ENCODE measurements around the gene ACACA. TPM values are rescaled to one million over a fixed set of nuclear protein-coding genes. Genes with fewer than 3 reads are reported as not detected.

The ACACA gene
- polyA plus RNA-seq, 3 donors from 2014 or later, result 3.3 to 7.0 (median 3.9) TPM

- Mint-ChIP-seq H3K27ac (peak overlapping the region in 1 of 6 donors; percentile 10), H3K27me3 (ENCODE audit: low read depth in 3 of 3) (peaks cover 0 to 2% (median 0%) of the 10 kb centered on the region in 3 donors), H3K36me3 (no peaks in the 10 kb centered on the region), H3K4me3 (no peak overlapping the region), H3K4me1 (no peaks in the 10 kb centered on the region), H3K9me3 (no peaks in the 10 kb centered on the region)
- DNase-seq, result no peak
These were observed 94.3 kb downstream of the ACACA start for GRCh38 chr17:37312137-37312923.

- Mint-ChIP-seq H3K36me3 (no peaks in the 10 kb centered on the region), H3K4me3 (no peak overlapping the region), H3K9me3 (no peaks in the 10 kb centered on the region), H3K27me3 (ENCODE audit: low read depth in 3 of 3) (peaks cover 0 to 2% (median 0%) of the 10 kb centered on the region in 3 donors), H3K27ac (no peak overlapping the region), H3K4me1 (no peaks in the 10 kb centered on the region)
- no peak for DNase-seq
These were observed 95.7 kb downstream of the ACACA start for GRCh38 chr17:37310940-37311339.

DNA sequence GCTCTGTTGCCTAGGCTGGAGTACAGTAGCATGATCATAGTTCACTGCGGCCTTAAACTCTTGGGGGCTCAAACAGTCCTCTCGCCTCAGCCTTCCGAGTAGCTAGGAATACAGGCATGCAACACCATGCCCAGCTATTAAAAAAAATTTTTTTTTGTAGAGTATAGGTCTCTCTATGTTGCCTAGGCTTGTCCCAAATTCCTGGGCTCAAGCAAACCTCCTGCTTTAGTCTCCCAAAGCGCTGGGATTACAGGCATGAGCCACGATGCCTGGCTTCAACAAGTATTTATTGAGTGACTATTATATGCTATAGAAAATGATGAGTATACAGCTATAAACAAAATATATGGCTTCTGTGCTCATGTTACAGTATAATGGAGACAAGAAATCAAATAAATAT lies 97.6 kb downstream of the ACACA start:
- H3K4me3 Mint-ChIP-seq, result no peak overlapping the region
- peaks cover 0 to 6% (median 0%) of the 10 kb centered on the region in 3 donors for H3K36me3 Mint-ChIP-seq
- H3K4me1 Mint-ChIP-seq, result no peaks in the 10 kb centered on the region
- DNase-seq, result no peak
- H3K9me3 Mint-ChIP-seq, result no peaks in the 10 kb centered on the region
- H3K27ac Mint-ChIP-seq, result no peak overlapping the region
- peaks cover 0 to 2% (median 0%) of the 10 kb centered on the region in 3 donors for H3K27me3 Mint-ChIP-seq (ENCODE audit: low read depth in 3 of 3)

DNA sequence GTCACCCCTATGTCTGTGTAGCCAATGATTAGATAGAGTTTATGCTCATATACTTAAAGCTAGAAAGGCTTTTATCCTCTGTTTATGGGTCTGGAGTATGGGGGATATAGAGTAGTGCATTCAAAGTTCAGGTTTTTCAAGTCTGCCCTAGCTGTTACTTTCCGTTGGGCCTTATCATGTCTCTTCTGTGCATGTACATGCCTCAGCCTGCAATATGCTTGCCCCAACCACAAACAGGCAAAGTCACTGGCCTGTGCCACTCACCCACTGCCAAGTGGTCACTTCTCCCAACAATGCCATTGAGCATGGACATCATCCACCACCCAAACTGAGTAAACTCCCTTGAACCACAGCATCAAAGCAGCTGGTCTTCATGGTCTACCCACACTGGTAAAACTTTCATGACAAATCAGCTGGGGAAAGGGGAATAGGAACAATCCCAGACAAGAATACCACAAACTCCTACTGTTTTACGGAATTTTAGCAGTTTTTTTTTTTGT lies 101.2 kb downstream of the ACACA start:
- Mint-ChIP-seq H3K27ac (no peak overlapping the region), H3K4me3 (no peak overlapping the region), H3K27me3 (ENCODE audit: low read depth in 3 of 3) (no peaks in the 10 kb centered on the region)

DNA sequence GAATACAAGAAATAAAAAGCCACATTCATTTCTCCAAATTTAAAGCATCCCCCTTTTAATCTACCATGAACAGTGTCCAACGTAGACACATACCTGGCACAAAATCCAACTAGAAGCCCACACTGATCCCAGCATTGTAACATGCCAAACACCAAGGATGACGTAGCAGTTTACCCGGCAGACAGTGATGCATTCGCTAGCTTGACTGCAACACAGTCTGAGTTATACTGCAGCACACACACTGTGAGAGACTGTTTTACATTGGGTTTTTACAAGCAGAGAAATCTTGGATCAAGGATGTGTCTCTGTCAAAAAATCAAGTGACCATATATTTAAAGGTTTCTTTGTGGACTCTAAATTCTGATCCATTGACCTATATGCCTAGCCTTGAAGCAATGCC lies 105.3 kb downstream of the ACACA start:
- DNase-seq, result no peak
- H3K9me3 Mint-ChIP-seq, result no peaks in the 10 kb centered on the region
- H3K27me3 Mint-ChIP-seq (ENCODE audit: low read depth in 3 of 3), result no peaks in the 10 kb centered on the region
- peak overlapping the region in 2 of 6 donors; percentile 4 to 20 for H3K27ac Mint-ChIP-seq
- no peaks in the 10 kb centered on the region for H3K4me1 Mint-ChIP-seq
- peaks cover 0 to 6% (median 4%) of the 10 kb centered on the region in 3 donors for H3K36me3 Mint-ChIP-seq
- no peak overlapping the region for H3K4me3 Mint-ChIP-seq

More for the DNA sequence above, 101.2 kb downstream of the ACACA start:
- no peak for DNase-seq
- Mint-ChIP-seq H3K4me1 (no peaks in the 10 kb centered on the region), H3K36me3 (peaks cover 0 to 6% (median 4%) of the 10 kb centered on the region in 3 donors), H3K9me3 (no peaks in the 10 kb centered on the region)

DNA sequence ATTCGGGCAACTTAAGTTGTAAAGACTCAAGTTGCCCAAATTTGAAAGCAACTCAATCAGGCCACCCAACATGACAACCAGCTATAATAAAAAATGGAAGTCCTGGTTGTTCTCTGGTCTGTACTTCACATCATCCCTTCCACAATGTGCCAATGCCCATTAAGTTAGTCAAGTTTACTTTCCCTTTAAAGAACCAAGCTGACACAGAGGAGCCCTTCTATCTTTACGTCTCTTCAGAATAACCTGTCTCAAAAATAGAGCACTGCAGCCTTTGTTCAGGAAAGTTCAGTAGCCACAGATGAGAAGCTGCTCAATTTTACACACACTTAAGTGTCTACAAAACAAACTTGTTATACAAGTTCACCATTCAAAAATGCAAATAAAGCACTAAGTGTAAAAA lies 106.0 kb downstream of the ACACA start:
- Mint-ChIP-seq H3K27me3 (ENCODE audit: low read depth in 3 of 3) (no peaks in the 10 kb centered on the region), H3K4me3 (no peak overlapping the region), H3K27ac (no peak overlapping the region), H3K9me3 (no peaks in the 10 kb centered on the region), H3K36me3 (peaks cover 0 to 6% (median 4%) of the 10 kb centered on the region in 3 donors), H3K4me1 (no peaks in the 10 kb centered on the region)
- no peak for DNase-seq

GRCh38 chr17:37299257-37299980 lies 107.2 kb downstream of the ACACA start:
- H3K27ac Mint-ChIP-seq, result no peak overlapping the region
- peaks cover 0 to 4% (median 0%) of the 10 kb centered on the region in 3 donors for H3K36me3 Mint-ChIP-seq
- DNase-seq, result no peak
- no peaks in the 10 kb centered on the region for H3K4me1 Mint-ChIP-seq
- H3K4me3 Mint-ChIP-seq, result no peak overlapping the region
- no peaks in the 10 kb centered on the region for H3K27me3 Mint-ChIP-seq (ENCODE audit: low read depth in 3 of 3)
- H3K9me3 Mint-ChIP-seq, result no peaks in the 10 kb centered on the region

GRCh38 chr17:37295888-37296287 lies 110.7 kb downstream of the ACACA start:
- Mint-ChIP-seq H3K9me3 (no peaks in the 10 kb centered on the region), H3K4me3 (no peak overlapping the region), H3K36me3 (no peaks in the 10 kb centered on the region), H3K4me1 (peaks cover 11 to 15% of the 10 kb centered on the region in 2 donors), H3K27me3 (ENCODE audit: low read depth in 3 of 3) (no peaks in the 10 kb centered on the region), H3K27ac (no peak overlapping the region)
- DNase-seq, result no peak

DNA sequence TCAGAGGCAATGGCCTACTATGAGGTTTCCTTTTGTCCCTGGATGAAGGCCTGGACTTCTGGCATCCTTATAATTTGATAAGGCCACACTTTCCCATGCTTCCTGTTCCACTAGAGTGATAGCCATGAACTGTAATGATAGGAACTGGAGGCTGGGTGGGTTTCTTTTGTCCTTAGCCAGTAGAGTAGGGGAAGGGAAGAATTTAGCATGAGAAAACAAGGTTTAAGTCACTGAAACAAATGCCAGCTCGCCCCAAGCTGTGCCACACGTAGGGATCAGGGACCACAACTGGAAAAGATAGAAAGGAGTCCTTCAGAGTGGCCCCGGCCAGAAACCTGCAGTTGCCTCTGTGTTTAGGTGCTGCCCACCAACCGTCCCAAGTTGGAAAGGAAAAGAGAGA lies 111.7 kb downstream of the ACACA start:
- no peaks in the 10 kb centered on the region for H3K9me3 Mint-ChIP-seq
- H3K4me1 Mint-ChIP-seq, result peaks cover 11 to 15% of the 10 kb centered on the region in 2 donors
- H3K27ac Mint-ChIP-seq, result no peak overlapping the region
- H3K4me3 Mint-ChIP-seq, result no peak overlapping the region
- DNase-seq, result no peak
- no peaks in the 10 kb centered on the region for H3K36me3 Mint-ChIP-seq
- H3K27me3 Mint-ChIP-seq (ENCODE audit: low read depth in 3 of 3), result no peaks in the 10 kb centered on the region

- no peak for DNase-seq
- Mint-ChIP-seq H3K36me3 (peaks cover 0 to 7% (median 0%) of the 10 kb centered on the region in 3 donors), H3K4me1 (peaks cover 11 to 15% of the 10 kb centered on the region in 2 donors), H3K27me3 (ENCODE audit: low read depth in 3 of 3) (no peaks in the 10 kb centered on the region), H3K27ac (no peak overlapping the region), H3K4me3 (no peak overlapping the region), H3K9me3 (no peaks in the 10 kb centered on the region)
These were observed 112.9 kb downstream of the ACACA start for GRCh38 chr17:37293770-37294169.

GRCh38 chr17:37292429-37293139 lies 114.1 kb downstream of the ACACA start:
- peak overlapping the region in 3 of 5 donors; percentile 46 to 59 (median 59) for H3K4me3 Mint-ChIP-seq
- no peaks in the 10 kb centered on the region for H3K27me3 Mint-ChIP-seq (ENCODE audit: low read depth in 3 of 3)
- H3K9me3 Mint-ChIP-seq, result no peaks in the 10 kb centered on the region
- H3K36me3 Mint-ChIP-seq, result peaks cover 0 to 11% (median 0%) of the 10 kb centered on the region in 3 donors
- DNase-seq, result no peak
- no peak overlapping the region for H3K27ac Mint-ChIP-seq
- H3K4me1 Mint-ChIP-seq, result peaks cover 11 to 15% of the 10 kb centered on the region in 2 donors

DNA sequence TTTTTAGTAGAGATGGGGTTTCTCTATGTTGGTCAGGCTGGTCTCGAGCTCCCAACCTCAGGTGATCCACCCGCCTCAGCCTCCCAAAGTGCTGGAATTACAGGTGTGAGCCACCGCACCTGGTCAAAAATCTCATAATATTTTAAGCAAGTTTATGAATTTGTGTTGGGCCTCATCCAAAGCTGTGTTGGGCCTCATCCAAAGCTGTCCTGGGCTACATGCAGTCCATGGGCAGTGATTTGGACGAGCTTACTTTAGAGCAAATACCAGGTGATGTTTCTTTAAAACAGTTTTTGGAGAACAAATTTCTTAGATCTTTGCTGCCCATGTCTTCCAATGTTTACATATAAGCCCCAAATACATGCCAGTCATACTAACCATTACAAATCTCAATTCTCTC lies 115.3 kb downstream of the ACACA start:
- Mint-ChIP-seq H3K27ac (no peak overlapping the region), H3K4me3 (no peak overlapping the region), H3K27me3 (ENCODE audit: low read depth in 3 of 3) (no peaks in the 10 kb centered on the region), H3K9me3 (no peaks in the 10 kb centered on the region), H3K36me3 (peaks cover 0 to 11% (median 0%) of the 10 kb centered on the region in 3 donors), H3K4me1 (peaks cover 11 to 15% of the 10 kb centered on the region in 2 donors)
- no peak for DNase-seq

- Mint-ChIP-seq H3K4me1 (no peaks in the 10 kb centered on the region), H3K4me3 (no peak overlapping the region), H3K9me3 (no peaks in the 10 kb centered on the region), H3K36me3 (peaks cover 8 to 28% (median 11%) of the 10 kb centered on the region in 3 donors), H3K27me3 (ENCODE audit: low read depth in 3 of 3) (no peaks in the 10 kb centered on the region), H3K27ac (no peak overlapping the region)
- no peak for DNase-seq
These were observed 120.2 kb downstream of the ACACA start for GRCh38 chr17:37286430-37286829.

GRCh38 chr17:37284191-37284590 lies 122.4 kb downstream of the ACACA start:
- peak overlapping the region in 1 of 6 donors; percentile 25 for H3K27ac Mint-ChIP-seq
- H3K9me3 Mint-ChIP-seq, result no peaks in the 10 kb centered on the region
- no peak for DNase-seq
- H3K4me1 Mint-ChIP-seq, result no peaks in the 10 kb centered on the region
- H3K27me3 Mint-ChIP-seq (ENCODE audit: low read depth in 3 of 3), result no peaks in the 10 kb centered on the region
- H3K4me3 Mint-ChIP-seq, result no peak overlapping the region
- H3K36me3 Mint-ChIP-seq, result peaks cover 8 to 33% (median 14%) of the 10 kb centered on the region in 3 donors
